HFF-Myc (cell line): ENCODE results near the gene HSD17B8.

ENCODE experiments used
- DNase-seq: peaks from one replicate; pipeline ENCODE4 v3.0.0-alpha.2; 2011; ENCODE audit warnings: low read depth; ENCODE audit errors: extremely low read depth
- H3K4me3 ChIP-seq: replicated peaks from 2 replicates; pipeline ENCODE4 v1.5.1; 2011; ENCODE audit warnings: low read depth, mild to moderate bottlenecking, control low read depth, low read length
- CTCF ChIP-seq: IDR thresholded peaks from 2 replicates; pipeline ENCODE4 v1.5.1; 2012; ENCODE audit warnings: mild to moderate bottlenecking, low read depth, low read length, control low read depth; ENCODE audit errors: missing control alignments

The HSD17B8 gene

DNA sequence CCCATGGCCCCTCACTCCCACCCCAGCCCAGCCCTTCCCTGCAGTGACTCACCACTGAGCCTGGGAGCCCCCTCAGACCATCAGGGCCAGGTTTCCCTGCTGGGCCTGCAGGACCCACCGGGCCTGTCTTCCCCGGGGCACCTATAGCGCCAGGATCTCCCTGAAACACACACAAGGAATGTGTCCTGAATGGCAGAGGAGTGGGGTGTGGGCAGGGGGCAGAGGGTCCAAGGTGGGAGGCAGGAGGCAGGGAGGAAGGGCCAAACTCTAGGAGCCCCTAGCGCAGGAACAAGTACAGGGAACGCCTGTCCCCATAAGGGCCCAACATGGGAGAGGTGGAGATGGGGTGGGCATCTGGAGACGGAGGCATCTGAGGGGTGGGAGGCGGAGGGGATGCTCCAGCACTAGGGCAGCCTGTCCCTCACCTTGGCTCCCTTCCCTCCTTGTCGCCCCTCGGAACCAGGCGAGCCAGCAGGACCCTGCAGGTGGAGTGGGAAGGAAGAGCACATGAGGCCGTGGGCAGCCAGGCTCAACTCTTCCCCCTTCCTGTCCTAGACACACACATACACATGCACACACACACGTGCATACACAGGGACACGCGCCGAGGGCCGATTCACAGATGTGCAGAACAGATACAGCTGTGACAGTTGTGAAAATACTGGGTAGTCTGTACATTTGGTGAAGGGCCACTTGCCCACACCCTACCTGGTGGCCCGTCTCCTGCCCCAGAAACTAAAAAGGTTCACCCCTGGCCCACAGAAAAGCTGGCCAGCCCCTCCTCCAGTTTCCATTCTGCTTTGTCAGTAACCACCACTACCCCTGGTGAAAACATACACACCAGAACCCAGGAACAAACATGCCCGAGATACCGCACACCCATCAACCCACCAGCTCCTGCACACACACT, 36.8 kb upstream of the HSD17B8 start:
- no peak for TF ChIP-seq CTCF
- no peak overlapping the region for H3K4me3 ChIP-seq
- DNase-seq = no peak

DNA sequence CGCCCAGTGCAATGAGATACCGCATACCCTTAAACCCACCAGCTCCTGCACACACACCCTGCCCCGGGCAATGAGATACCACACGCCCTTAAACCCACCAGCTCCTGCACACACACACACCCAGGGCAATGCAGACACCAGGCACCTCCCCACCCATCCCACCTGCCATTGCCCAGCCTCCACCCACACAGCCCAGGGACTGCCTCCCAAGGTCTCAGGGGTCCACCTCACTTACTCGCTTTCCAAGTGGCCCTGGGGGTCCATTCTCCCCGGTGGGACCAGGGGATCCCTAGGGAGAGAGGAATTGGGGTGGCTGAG, 36.2 kb upstream of the HSD17B8 start:
- H3K4me3 ChIP-seq = no peak overlapping the region
- no peak for DNase-seq
- no peak for TF ChIP-seq CTCF

DNA sequence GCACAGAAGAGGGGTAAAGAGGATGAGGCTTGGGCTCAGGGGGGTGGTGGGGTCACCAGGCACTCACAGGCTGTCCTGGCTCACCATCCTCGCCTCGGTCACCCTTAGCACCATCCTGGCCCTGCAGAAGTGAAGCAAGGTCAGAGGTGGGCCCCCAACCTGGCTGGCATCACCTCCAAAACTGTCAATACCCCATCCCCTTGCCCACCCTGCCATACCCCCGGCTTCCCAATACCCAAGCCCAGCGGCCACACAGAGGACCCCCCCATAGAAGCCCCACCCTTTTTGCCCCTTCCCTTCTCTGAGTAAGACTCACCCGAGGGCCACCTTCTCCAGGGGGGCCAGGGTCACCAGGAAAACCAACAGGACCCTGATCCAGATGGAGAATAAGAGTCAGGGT, 35.8 kb upstream of the HSD17B8 start:
- no peak for TF ChIP-seq CTCF
- no peak overlapping the region for H3K4me3 ChIP-seq
- DNase-seq = no peak

DNA sequence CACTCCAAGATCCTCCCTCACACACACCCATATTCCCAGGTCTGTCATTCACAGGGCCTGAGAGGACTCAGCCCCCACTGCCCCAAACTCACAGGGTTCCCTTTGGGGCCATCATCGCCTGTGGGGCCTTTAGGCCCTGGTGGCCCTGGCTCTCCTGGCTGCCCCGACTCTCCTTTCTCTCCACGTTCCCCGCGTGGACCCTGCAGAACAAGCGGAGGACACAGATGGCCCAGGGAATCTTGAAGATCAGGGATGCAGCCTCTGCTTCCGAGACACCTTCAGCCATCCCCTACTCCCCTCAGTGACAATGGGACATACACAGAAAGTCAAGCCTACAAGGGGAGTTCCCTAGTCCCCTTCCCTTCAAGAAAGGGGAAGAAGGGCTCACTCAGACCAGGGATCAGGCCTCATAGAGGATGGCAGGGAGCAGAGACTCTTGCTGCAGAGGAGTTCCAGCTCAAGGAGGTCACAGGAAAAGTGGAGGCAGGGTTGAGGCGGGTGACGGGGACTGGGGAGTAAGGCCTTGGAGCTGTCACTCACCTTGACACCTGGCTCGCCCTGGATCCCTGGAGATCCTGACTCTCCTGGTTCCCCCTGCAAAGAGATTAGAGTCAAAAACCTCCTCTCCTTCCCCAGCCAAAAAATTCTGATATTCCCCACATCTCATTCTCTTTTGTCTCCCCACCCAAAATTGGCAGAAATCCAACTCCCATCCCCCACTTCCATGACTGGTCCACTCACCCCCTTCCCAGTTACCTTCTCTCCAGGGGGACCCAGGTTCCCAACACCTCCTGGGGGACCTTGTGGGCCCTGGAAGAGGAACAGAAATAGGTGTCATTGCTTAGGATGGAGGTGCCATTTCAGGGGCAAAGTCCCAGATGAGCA, 34.9 kb upstream of the HSD17B8 start:
- TF ChIP-seq CTCF = no peak
- no peak overlapping the region for H3K4me3 ChIP-seq
- no peak for DNase-seq

- no peak for DNase-seq
- TF ChIP-seq CTCF = no peak
- H3K4me3 ChIP-seq = no peak overlapping the region
Observed at GRCh38 chr6:33170176-33171015, 34.1 kb upstream of the HSD17B8 start.
